EH (cell line): ENCODE data around the gene MIGA2.
A peak's percentile ranks its signal among the peaks of the same experiment; 100 is the strongest.

Experiments used
- DNase-seq: peaks from one replicate; pipeline ENCODE4 v3.0.0-alpha.2; 2015; ENCODE audit warnings: low read depth

The MIGA2 gene

GRCh38 chr9:129038109-129038852, 1.9 kb downstream of the MIGA2 start:
- DNase-seq, result no peak

- DNase-seq, result no peak
Measured at GRCh38 chr9:129040113-129040643, 3.8 kb downstream of the MIGA2 start.

GRCh38 chr9:129042016-129042415, 5.6 kb downstream of the MIGA2 start:
- DNase-seq, result no peak

- DNase-seq, result no peak
Measured at GRCh38 chr9:129052592-129052991, 16.2 kb downstream of the MIGA2 start.

GRCh38 chr9:129053020-129053419, 16.6 kb downstream of the MIGA2 start:
- DNase-seq, result no peak

- no peak for DNase-seq
Measured at GRCh38 chr9:129054163-129054851, 17.9 kb downstream of the MIGA2 start.

GRCh38 chr9:129058965-129059795, 22.8 kb downstream of the MIGA2 start:
- peak; percentile 13 for DNase-seq

- DNase-seq, result no peak
Measured at GRCh38 chr9:129059796-129060785, 23.7 kb downstream of the MIGA2 start.

- no peak for DNase-seq
Measured at GRCh38 chr9:129060991-129061390, 24.6 kb downstream of the MIGA2 start.

- no peak for DNase-seq
Measured at GRCh38 chr9:129063061-129063460, 26.6 kb downstream of the MIGA2 start.

- DNase-seq, result no peak
Measured at GRCh38 chr9:129064499-129064908, 28.1 kb downstream of the MIGA2 start.

- DNase-seq, result no peak
Measured at GRCh38 chr9:129068110-129068509, 31.7 kb downstream of the MIGA2 start.

- DNase-seq, result no peak
Measured at GRCh38 chr9:129068990-129069861, 32.8 kb downstream of the MIGA2 start.

- no peak for DNase-seq
Measured at GRCh38 chr9:129069862-129070641, 33.6 kb downstream of the MIGA2 start.

GRCh38 chr9:129070696-129071525, 34.5 kb downstream of the MIGA2 start:
- DNase-seq, result no peak

GRCh38 chr9:129071526-129072126, 35.2 kb downstream of the MIGA2 start:
- no peak for DNase-seq

GRCh38 chr9:129072171-129072570, 35.7 kb downstream of the MIGA2 start:
- no peak for DNase-seq

GRCh38 chr9:129073404-129073803, 37.0 kb downstream of the MIGA2 start:
- DNase-seq, result no peak
